Heart left ventricle (tissue), 16 donors: ENCODE results near the gene F2RL2. TPM values are rescaled to one million over a fixed set of nuclear protein-coding genes. Genes with fewer than 3 reads are reported as not detected.

ENCODE experiments used
- ATAC-seq, 4 donors: fragments of 200-7000 bp; cut with Tn5 transposase; one replicate each; pipeline ENCODE4 v1.9.1; 2020 to 2022; ENCODE audit warnings: moderate library complexity in 4 of 4, mild to moderate bottlenecking in 3 of 4, moderate number of reproducible peaks in 1 of 4
- DNase-seq, 5 donors: peaks; one replicate each; pipeline ENCODE4 v3.0.0-alpha.2; 2020
- H3K27ac ChIP-seq, 12 donors: fragments of 200-600 bp; sonication (generic) in 4 of 12; one replicate each; pipeline versions ENCODE4 v1.5.0 to v1.8.0; 2016 to 2022; ENCODE audit warnings: mild to moderate bottlenecking in 2 of 12
- H3K27me3 ChIP-seq, 9 donors: fragments of 200-600 bp; sonication (generic) in 2 of 9; one replicate each; pipeline versions ENCODE4 v1.5.1 to v1.8.0; 2016 to 2022; ENCODE audit warnings: mild to moderate bottlenecking in 3 of 9
- H3K36me3 ChIP-seq, 9 donors: fragments of 200-600 bp; sonication (generic) in 2 of 9; one replicate each; pipeline versions ENCODE4 v1.5.0 to v1.8.0; 2018 to 2022; ENCODE audit warnings: mild to moderate bottlenecking in 2 of 9
- H3K4me1 ChIP-seq, 12 donors: fragments of 200-600 bp; sonication (generic) in 4 of 12; one replicate each; pipeline versions ENCODE4 v1.5.0 to v1.8.0; 2016 to 2022; ENCODE audit warnings: mild to moderate bottlenecking in 3 of 12
- H3K4me3 ChIP-seq, 12 donors: fragments of 200-600 bp; sonication (generic) in 4 of 12; one replicate each; pipeline versions ENCODE4 v1.5.0 to v1.8.0; 2017 to 2022; ENCODE audit warnings: mild to moderate bottlenecking in 9 of 12, moderate library complexity in 4 of 12
- H3K9me3 ChIP-seq, 12 donors: fragments of 200-600 bp; sonication (generic) in 4 of 12; one replicate each; pipeline versions ENCODE4 v1.5.0 to v1.8.0; 2016 to 2022; ENCODE audit warnings: mild to moderate bottlenecking in 1 of 12
- POLR2A ChIP-seq, 2 donors: fragments of 450-650 bp; IDR thresholded peaks; one replicate each; pipeline ENCODE4 v1.6.1; 2017; ENCODE audit warnings: antibody characterized with exemption in 2 of 2, mild to moderate bottlenecking in 2 of 2, moderate library complexity in 2 of 2
- WGBS, 4 donors: extraction: QIAGEN DNeasy Blood & Tissue Kit in 2 of 4; methylation state at CpG; one replicate each; pipeline versions ENCODE4 v1.1.5 to v1.1.7; 2013 to 2018; 5-methylcytosine and 5-hydroxymethylcytosine counted together
- intact Hi-C, 10 donors: fragments of 100-400 bp; cut with DNase I; formaldehyde crosslinking; loops; one replicate each; pipeline versions ENCODE4 v1.11.1 to v1.14.2; 2022
- long read RNA-seq, 3 donors: library from polyadenylated mRNA; unstranded; transcript quantifications; one replicate each; pipeline ENCODE4 v2.0.0, GENCODE V29; 2020 to 2021
- polyA plus RNA-seq, 2 donors: library from polyadenylated mRNA; stranded (reverse); fragments of 200-250 nt; gene quantifications; one replicate each; pipeline ENCODE4 v1.2.3, GENCODE V29; 2013
- total RNA-seq, 9 donors: library from RNA; depleted of rRNA in 2 of 9; stranded (reverse); fragments of >200 nt in 2 of 9; fragmentation: NEBNext Ultra II Directional in 3 of 9; extraction: Animal tissue kit (Norgen Biotek cat#: 25700) in 3 of 9; gene quantifications; one replicate each; pipeline versions ENCODE4 v1.1.0 to v1.2.4, GENCODE V29; 2016 to 2023
- TF ChIP-seq, protein P1 (sequence below), 12 donors: fragments of 200-600 bp; sonication (generic) in 4 of 12; IDR thresholded peaks; one replicate each; pipeline versions ENCODE4 v1.5.0 to v1.8.0; 2018 to 2022; ENCODE audit warnings: antibody characterized with exemption in 12 of 12, mild to moderate bottlenecking in 5 of 12
- donor health status: ischemic (EF 13 %, LVEDD 7.1; RV severe dilation, severe dysfunction).
- donor health status: healthy with polysubstance abuse.
- donor health status: DM: no; HTN: yes; CAD: no.
- donor health status: DM: no; HTN: no; CAD: no.
- donor health status: ischemic (EF 25% LVEDD 6.9; RV normal size, moderate dysfunction).
- donor health status: ischemic (EF 25% LVEDD 5.7; RV mildly dilated, moderate dysfunction).
- donor health status: healthy.
- donor health status: DM: yes; HTN: yes; CAD: no.
- donor health status: ischemic (EF 35%, LVEDD 5.7; RV mildly dilated, moderate dysfunction).
- donor health status: nonischemic (EF 11% LVEDD 7.7; RV severe dilation, severe dysfunction).
- donor health status: DM: yes; HTN: yes; CAD: no.
- donor health status: PGD.
- donor health status: ischemic (EF 29% LVEDD 5.4; RV normal size, mild dysfunction).
- donor health status: nonischemic (EF 23%, LVEDD 6.1; RV moderate dilation, normal function).

Gene F2RL2, protein sequence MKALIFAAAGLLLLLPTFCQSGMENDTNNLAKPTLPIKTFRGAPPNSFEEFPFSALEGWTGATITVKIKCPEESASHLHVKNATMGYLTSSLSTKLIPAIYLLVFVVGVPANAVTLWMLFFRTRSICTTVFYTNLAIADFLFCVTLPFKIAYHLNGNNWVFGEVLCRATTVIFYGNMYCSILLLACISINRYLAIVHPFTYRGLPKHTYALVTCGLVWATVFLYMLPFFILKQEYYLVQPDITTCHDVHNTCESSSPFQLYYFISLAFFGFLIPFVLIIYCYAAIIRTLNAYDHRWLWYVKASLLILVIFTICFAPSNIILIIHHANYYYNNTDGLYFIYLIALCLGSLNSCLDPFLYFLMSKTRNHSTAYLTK
- total RNA-seq = 1 to 10 TPM in 3 of 9 donors, under 1 TPM in 6; 0.16 to 1.7 (median 0.77) TPM
- polyA plus RNA-seq = under 1 TPM; 0.08 to 0.42 TPM
- long read RNA-seq, donor 1 = 0 reads
- long read RNA-seq, donor 2 = 0 reads
- long read RNA-seq, donor 3 = 0 reads

DNA sequence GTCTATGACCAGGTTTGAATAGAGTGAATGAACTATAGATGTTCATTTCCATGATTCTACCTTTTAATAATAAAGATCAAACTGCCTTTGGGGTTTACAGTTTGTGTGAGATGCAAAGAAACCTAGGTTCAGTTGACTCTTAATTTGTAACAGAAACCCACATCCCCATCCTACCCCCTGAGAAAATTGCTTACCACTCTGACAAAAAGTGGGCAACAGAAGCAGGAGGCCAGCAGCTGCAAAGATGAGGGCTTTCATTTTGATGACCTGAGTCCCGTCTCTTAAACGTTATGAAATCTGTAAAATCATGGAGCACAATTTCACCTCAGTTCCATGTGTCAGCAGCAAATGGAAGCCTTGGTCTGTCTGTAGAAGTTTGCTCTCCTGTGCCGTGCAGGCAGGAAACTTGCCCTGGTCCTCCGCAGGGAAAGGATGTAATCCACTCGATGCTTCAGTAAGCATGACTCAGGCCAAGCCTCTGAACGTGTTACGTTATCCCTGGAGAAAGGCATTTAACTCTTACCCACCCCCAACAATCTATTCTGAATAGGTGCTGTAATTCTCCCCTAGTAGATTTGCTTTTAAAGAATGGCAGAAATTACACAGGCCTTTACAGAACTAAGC is at the start of gene F2RL2:
TSS of gene F2RL2 (minus strand) at position 431 of the 624 bp plus-strand sequence. CDS start at position 258, 173 bp downstream.
- Histone ChIP-seq H3K4me1 (peaks cover 0 to 15% (median 0%) of the 10 kb centered on the region in 12 donors), H3K36me3 (peaks cover 0 to 7% (median 0%) of the 10 kb centered on the region in 9 donors), H3K9me3 (no peaks in the 10 kb centered on the region), H3K27ac (peak within 1 kb of the TSS in 4 of 12 donors; percentile 14 to 38 (median 30)), H3K27me3 (no peaks in the 10 kb centered on the region), H3K4me3 (peak within 1 kb of the TSS in 7 of 12 donors; percentile 10 to 35 (median 30))
- no peak for TF ChIP-seq POLR2A (IDR thresholded peaks at IDR 0.05)
- TF ChIP-seq, protein P1, sequence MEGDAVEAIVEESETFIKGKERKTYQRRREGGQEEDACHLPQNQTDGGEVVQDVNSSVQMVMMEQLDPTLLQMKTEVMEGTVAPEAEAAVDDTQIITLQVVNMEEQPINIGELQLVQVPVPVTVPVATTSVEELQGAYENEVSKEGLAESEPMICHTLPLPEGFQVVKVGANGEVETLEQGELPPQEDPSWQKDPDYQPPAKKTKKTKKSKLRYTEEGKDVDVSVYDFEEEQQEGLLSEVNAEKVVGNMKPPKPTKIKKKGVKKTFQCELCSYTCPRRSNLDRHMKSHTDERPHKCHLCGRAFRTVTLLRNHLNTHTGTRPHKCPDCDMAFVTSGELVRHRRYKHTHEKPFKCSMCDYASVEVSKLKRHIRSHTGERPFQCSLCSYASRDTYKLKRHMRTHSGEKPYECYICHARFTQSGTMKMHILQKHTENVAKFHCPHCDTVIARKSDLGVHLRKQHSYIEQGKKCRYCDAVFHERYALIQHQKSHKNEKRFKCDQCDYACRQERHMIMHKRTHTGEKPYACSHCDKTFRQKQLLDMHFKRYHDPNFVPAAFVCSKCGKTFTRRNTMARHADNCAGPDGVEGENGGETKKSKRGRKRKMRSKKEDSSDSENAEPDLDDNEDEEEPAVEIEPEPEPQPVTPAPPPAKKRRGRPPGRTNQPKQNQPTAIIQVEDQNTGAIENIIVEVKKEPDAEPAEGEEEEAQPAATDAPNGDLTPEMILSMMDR (IDR thresholded peaks at IDR 0.05) = no peak
- ATAC-seq (peak in 3 of 4 donors; percentile 70 to 87 (median 79)), DNase-seq (peak in 3 of 5 donors; percentile 15 to 39 (median 29))
- 21 to 27% (median 23%) methylated on average over 7 of the region's 7 CpGs for WGBS, 4 donors
- intact Hi-C loops = no loop called here

GRCh38 chr5:76672242-76672641 is 49.0 kb upstream of the F2RL2 start:
- no peaks in the 10 kb centered on the region for H3K27me3 ChIP-seq
- H3K9me3 ChIP-seq = no peaks in the 10 kb centered on the region
- TF ChIP-seq POLR2A (IDR thresholded peaks at IDR 0.05) = no peak
- intact Hi-C loops = no loop called here
- 89 to 92% (median 90%) methylated on average over 2 of the region's 2 CpGs for WGBS, 4 donors
- H3K27ac ChIP-seq = no peak overlapping the region
- ATAC-seq = no peak
- no peak overlapping the region for H3K4me3 ChIP-seq
- H3K36me3 ChIP-seq = peaks cover 0 to 49% (median 0%) of the 10 kb centered on the region in 9 donors
- no peak for DNase-seq
- peaks cover 0 to 8% (median 0%) of the 10 kb centered on the region in 12 donors for H3K4me1 ChIP-seq

- no peak for DNase-seq
- TF ChIP-seq, protein P1 (IDR thresholded peaks at IDR 0.05) = no peak
- TF ChIP-seq POLR2A (IDR thresholded peaks at IDR 0.05) = no peak
- 85 to 95% (median 89%) methylated on average over 3 of the region's 3 CpGs for WGBS, 4 donors
- H3K9me3 ChIP-seq = no peaks in the 10 kb centered on the region
- peaks cover 0 to 51% (median 0%) of the 10 kb centered on the region in 9 donors for H3K36me3 ChIP-seq
- H3K4me1 ChIP-seq = peaks cover 0 to 8% (median 0%) of the 10 kb centered on the region in 12 donors
- no peaks in the 10 kb centered on the region for H3K27me3 ChIP-seq
- ATAC-seq = no peak
- H3K27ac ChIP-seq = no peak overlapping the region
- no peak overlapping the region for H3K4me3 ChIP-seq
- intact Hi-C loops = no loop called here
These were observed 47.3 kb upstream of the F2RL2 start for GRCh38 chr5:76670508-76670907.

GRCh38 chr5:76669245-76669644 is 46.0 kb upstream of the F2RL2 start:
- Histone ChIP-seq H3K4me1 (peaks cover 0 to under 1% (median 0%) of the 10 kb centered on the region in 12 donors), H3K9me3 (no peaks in the 10 kb centered on the region), H3K36me3 (peaks cover 0 to 48% (median 0%) of the 10 kb centered on the region in 9 donors), H3K4me3 (no peak overlapping the region), H3K27me3 (no peaks in the 10 kb centered on the region), H3K27ac (no peak overlapping the region)
- ATAC-seq (no peak), DNase-seq (no peak)
- intact Hi-C loops = no loop called here
- no peak for TF ChIP-seq POLR2A (IDR thresholded peaks at IDR 0.05)
- TF ChIP-seq, protein P1 (IDR thresholded peaks at IDR 0.05) = no peak
- 85 to 97% (median 88%) methylated on average over 5 of the region's 5 CpGs for WGBS, 4 donors
